K562 (cell line): ENCODE data around the gene GBA2. TPM values are rescaled to one million over a fixed set of nuclear protein-coding genes. Genes with fewer than 3 reads are reported as not detected.

Source experiments
- CBX1 ChIP-seq: sonication (generic); IDR thresholded peaks from 2 replicates; pipeline ENCODE4 v1.6.1; 2016; ENCODE audit warnings: antibody characterized with exemption, low read depth, mild to moderate bottlenecking
- NCOA6 ChIP-seq: fragments of 450-650 bp; IDR thresholded peaks from 2 replicates; pipeline ENCODE4 v1.6.1; 2017; ENCODE audit warnings: mild to moderate bottlenecking
- SP1 ChIP-seq: sonication (generic); formaldehyde crosslinking; IDR thresholded peaks from 2 replicates; pipeline ENCODE4 v1.8.1; 2022; ENCODE audit warnings: mild to moderate bottlenecking, missing genetic modification reagents
- SREBF2 ChIP-seq: sonication (generic); formaldehyde crosslinking; IDR thresholded peaks from 2 replicates; pipeline ENCODE4 v1.4.0; 2020; ENCODE audit warnings: mild to moderate bottlenecking, missing genetic modification reagents
- SRF ChIP-seq, 2 experiments: fragments of 250-450, 450-650 bp in 1 of 2; sonication (Bioruptor Pico) in 1 of 2; sonication (generic) in 1 of 2; formaldehyde crosslinking; IDR thresholded peaks; 2 replicates each; pipeline versions ENCODE4 v1.5.0 to v1.5.1; 2020 to 2022; ENCODE audit warnings: mild to moderate bottlenecking in 1 of 2, missing genetic modification reagents in 1 of 2
- TRIM24 ChIP-seq, 2 experiments: fragments of 450-650 bp; IDR thresholded peaks; 2 replicates each; pipeline ENCODE4 v1.6.1; 2016
- ZNF121 ChIP-seq: sonication (generic); formaldehyde crosslinking; conservative IDR thresholded peaks from 2 replicates; pipeline ENCODE4 v1.8.0; 2022; ENCODE audit warnings: missing genetic modification reagents
- ZNF134 ChIP-seq: fragments of 250-450 bp; sonication (Bioruptor Pico); conservative IDR thresholded peaks from 2 replicates; pipeline ENCODE4 v1.4.0; 2020
- ZNF395 ChIP-seq: fragments of 200-800 bp; sonication (Bioruptor generic); IDR thresholded peaks from 2 replicates; pipeline ENCODE4 v1.6.1; 2017; ENCODE audit warnings: missing genetic modification characterization, missing compliant biosample characterization
- ZNF740 ChIP-seq, 3 experiments: fragments of 200-800 bp in 1 of 3; sonication (Bioruptor generic) in 1 of 3; sonication (generic) in 1 of 3; formaldehyde crosslinking in 1 of 3; IDR thresholded peaks; 2 replicates each; pipeline versions ENCODE4 v1.6.1 to v1.8.0; 2016 to 2022; ENCODE audit warnings: mild to moderate bottlenecking in 2 of 3, missing compliant biosample characterization in 2 of 3, missing genetic modification characterization in 2 of 3, missing genetic modification reagents in 1 of 3
- polyA plus RNA-seq, 8 experiments: library from polyadenylated mRNA; depleted of rRNA in 4 of 8; stranded (reverse) in 5 of 8; unstranded in 3 of 8; fragments of >200 nt; fragmentation: Nextera tagmentation in 2 of 8; fragmentation: Illumina TruSeq in 1 of 8; extraction: Ambion mirVana in 2 of 8; extraction: Trizol in 1 of 8; gene quantifications; 2 replicates each; pipeline versions ENCODE4 v1.2.1 to v1.2.3, GENCODE V29; 2011 to 2014; ENCODE audit warnings: inconsistent platforms in 1 of 8, missing spikeins in 1 of 8
- total RNA-seq, 7 experiments: library from RNA; depleted of rRNA in 6 of 7; stranded (reverse); fragments of >200 nt in 6 of 7; fragmentation: Illumina TruSeq in 2 of 7; extraction: Trizol in 2 of 7; gene quantifications; 2 replicates each; pipeline versions ENCODE4 v1.2.1 to v1.2.3, GENCODE V29; 2011 to 2021; ENCODE audit warnings: low replicate concordance in 1 of 7
- TF ChIP-seq, protein P1 (sequence below): fragments of 450-650 bp; IDR thresholded peaks from 2 replicates; pipeline ENCODE4 v1.6.1; 2016; ENCODE audit warnings: mild to moderate bottlenecking, moderate library complexity

GBA2 gene
- total and polyA plus RNA-seq, 9 of the 15 experiments (the other 6 are each of a cell fraction or from before 2014, with no cell fraction given) = 14.1 to 60.4 (median 32.1) TPM

GRCh38 chr9:35723426-35723825 lies 25.6 kb downstream of the GBA2 start (continued):
- TF ChIP-seq, protein P1, sequence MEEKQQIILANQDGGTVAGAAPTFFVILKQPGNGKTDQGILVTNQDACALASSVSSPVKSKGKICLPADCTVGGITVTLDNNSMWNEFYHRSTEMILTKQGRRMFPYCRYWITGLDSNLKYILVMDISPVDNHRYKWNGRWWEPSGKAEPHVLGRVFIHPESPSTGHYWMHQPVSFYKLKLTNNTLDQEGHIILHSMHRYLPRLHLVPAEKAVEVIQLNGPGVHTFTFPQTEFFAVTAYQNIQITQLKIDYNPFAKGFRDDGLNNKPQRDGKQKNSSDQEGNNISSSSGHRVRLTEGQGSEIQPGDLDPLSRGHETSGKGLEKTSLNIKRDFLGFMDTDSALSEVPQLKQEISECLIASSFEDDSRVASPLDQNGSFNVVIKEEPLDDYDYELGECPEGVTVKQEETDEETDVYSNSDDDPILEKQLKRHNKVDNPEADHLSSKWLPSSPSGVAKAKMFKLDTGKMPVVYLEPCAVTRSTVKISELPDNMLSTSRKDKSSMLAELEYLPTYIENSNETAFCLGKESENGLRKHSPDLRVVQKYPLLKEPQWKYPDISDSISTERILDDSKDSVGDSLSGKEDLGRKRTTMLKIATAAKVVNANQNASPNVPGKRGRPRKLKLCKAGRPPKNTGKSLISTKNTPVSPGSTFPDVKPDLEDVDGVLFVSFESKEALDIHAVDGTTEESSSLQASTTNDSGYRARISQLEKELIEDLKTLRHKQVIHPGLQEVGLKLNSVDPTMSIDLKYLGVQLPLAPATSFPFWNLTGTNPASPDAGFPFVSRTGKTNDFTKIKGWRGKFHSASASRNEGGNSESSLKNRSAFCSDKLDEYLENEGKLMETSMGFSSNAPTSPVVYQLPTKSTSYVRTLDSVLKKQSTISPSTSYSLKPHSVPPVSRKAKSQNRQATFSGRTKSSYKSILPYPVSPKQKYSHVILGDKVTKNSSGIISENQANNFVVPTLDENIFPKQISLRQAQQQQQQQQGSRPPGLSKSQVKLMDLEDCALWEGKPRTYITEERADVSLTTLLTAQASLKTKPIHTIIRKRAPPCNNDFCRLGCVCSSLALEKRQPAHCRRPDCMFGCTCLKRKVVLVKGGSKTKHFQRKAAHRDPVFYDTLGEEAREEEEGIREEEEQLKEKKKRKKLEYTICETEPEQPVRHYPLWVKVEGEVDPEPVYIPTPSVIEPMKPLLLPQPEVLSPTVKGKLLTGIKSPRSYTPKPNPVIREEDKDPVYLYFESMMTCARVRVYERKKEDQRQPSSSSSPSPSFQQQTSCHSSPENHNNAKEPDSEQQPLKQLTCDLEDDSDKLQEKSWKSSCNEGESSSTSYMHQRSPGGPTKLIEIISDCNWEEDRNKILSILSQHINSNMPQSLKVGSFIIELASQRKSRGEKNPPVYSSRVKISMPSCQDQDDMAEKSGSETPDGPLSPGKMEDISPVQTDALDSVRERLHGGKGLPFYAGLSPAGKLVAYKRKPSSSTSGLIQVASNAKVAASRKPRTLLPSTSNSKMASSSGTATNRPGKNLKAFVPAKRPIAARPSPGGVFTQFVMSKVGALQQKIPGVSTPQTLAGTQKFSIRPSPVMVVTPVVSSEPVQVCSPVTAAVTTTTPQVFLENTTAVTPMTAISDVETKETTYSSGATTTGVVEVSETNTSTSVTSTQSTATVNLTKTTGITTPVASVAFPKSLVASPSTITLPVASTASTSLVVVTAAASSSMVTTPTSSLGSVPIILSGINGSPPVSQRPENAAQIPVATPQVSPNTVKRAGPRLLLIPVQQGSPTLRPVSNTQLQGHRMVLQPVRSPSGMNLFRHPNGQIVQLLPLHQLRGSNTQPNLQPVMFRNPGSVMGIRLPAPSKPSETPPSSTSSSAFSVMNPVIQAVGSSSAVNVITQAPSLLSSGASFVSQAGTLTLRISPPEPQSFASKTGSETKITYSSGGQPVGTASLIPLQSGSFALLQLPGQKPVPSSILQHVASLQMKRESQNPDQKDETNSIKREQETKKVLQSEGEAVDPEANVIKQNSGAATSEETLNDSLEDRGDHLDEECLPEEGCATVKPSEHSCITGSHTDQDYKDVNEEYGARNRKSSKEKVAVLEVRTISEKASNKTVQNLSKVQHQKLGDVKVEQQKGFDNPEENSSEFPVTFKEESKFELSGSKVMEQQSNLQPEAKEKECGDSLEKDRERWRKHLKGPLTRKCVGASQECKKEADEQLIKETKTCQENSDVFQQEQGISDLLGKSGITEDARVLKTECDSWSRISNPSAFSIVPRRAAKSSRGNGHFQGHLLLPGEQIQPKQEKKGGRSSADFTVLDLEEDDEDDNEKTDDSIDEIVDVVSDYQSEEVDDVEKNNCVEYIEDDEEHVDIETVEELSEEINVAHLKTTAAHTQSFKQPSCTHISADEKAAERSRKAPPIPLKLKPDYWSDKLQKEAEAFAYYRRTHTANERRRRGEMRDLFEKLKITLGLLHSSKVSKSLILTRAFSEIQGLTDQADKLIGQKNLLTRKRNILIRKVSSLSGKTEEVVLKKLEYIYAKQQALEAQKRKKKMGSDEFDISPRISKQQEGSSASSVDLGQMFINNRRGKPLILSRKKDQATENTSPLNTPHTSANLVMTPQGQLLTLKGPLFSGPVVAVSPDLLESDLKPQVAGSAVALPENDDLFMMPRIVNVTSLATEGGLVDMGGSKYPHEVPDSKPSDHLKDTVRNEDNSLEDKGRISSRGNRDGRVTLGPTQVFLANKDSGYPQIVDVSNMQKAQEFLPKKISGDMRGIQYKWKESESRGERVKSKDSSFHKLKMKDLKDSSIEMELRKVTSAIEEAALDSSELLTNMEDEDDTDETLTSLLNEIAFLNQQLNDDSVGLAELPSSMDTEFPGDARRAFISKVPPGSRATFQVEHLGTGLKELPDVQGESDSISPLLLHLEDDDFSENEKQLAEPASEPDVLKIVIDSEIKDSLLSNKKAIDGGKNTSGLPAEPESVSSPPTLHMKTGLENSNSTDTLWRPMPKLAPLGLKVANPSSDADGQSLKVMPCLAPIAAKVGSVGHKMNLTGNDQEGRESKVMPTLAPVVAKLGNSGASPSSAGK = no peak
- no peak for TF ChIP-seq TRIM24 (IDR thresholded peaks at IDR 0.05)
- no peak for TF ChIP-seq SRF (CRISPR knock-in tag; IDR thresholded peaks at IDR 0.05)
- TF ChIP-seq CBX1 = no peak
- no peak for TF ChIP-seq NCOA6
- no peak for TF ChIP-seq ZNF395
- no peak for TF ChIP-seq ZNF740 (CRISPR knock-in tag; IDR thresholded peaks at IDR 0.05)
- no peak for TF ChIP-seq ZNF740 (tag; IDR thresholded peaks at IDR 0.05)
- no peak for TF ChIP-seq ZNF121
- TF ChIP-seq SREBF2 (CRISPR knock-in tag) = no peak
- TF ChIP-seq ZNF134 (CRISPR knock-in tag) = no peak
- no peak for TF ChIP-seq SP1 (CRISPR knock-in tag)
